Astrocyte (in vitro differentiated cells and primary cell): ENCODE data around the gene CTNS. TPM values are rescaled to one million over a fixed set of nuclear protein-coding genes. Genes with fewer than 3 reads are reported as not detected.

Source experiments
- DNase-seq: peaks from one replicate; pipeline ENCODE4 v3.0.0-alpha.2; 2010; ENCODE audit warnings: low read depth
- FAIRE-seq: peaks from 2 replicates; lab custom pipeline; 2011; peaks lifted over from hg19 to GRCh38; lab: Jason Lieb, UNC
- H2AFZ ChIP-seq: 2 replicates; pipeline ENCODE4 v1.6.0; 2012; ENCODE audit warnings: low read depth, low read length, inconsistent platforms
- H3K27ac ChIP-seq: 2 replicates; pipeline ENCODE4 v1.5.1; 2011; ENCODE audit warnings: low read depth, low read length, inconsistent platforms
- H3K27me3 ChIP-seq: 2 replicates; pipeline ENCODE4 v1.6.0; 2011; ENCODE audit warnings: low read length, inconsistent platforms; ENCODE audit not compliant: insufficient read depth
- H3K36me3 ChIP-seq: 2 replicates; pipeline ENCODE4 v1.5.1; 2011; ENCODE audit warnings: low read length, inconsistent platforms; ENCODE audit not compliant: insufficient read depth
- H3K4me1 ChIP-seq: 2 replicates; pipeline ENCODE4 v1.5.1; 2011; ENCODE audit warnings: low read length, inconsistent platforms; ENCODE audit not compliant: insufficient read depth
- H3K4me2 ChIP-seq: 2 replicates; pipeline ENCODE4 v1.6.0; 2012; ENCODE audit warnings: low read length, inconsistent platforms
- H3K4me3 ChIP-seq: 2 replicates; pipeline ENCODE4 v1.5.1; 2011; ENCODE audit warnings: low read depth, mild to moderate bottlenecking, low read length, inconsistent platforms; ENCODE audit not compliant: insufficient read depth
- H3K79me2 ChIP-seq: 2 replicates; pipeline ENCODE4 v1.6.0; 2012; ENCODE audit warnings: mild to moderate bottlenecking, low read length, inconsistent platforms; ENCODE audit not compliant: insufficient read depth
- H3K9ac ChIP-seq: 2 replicates; pipeline ENCODE4 v1.6.0; 2012; ENCODE audit warnings: mild to moderate bottlenecking, low read length, inconsistent platforms
- H3K9me3 ChIP-seq: 2 replicates; pipeline ENCODE4 v1.5.1; 2012; ENCODE audit warnings: low read depth, mild to moderate bottlenecking, low read length, inconsistent platforms; ENCODE audit not compliant: insufficient read depth
- H4K20me1 ChIP-seq: 2 replicates; pipeline ENCODE4 v1.6.0; 2012; ENCODE audit warnings: low read length, inconsistent platforms; ENCODE audit not compliant: insufficient read depth
- H3K27ac Mint-ChIP-seq: one replicate; pipeline ENCODE4 v1.8.0; 2021; ENCODE audit warnings: mild to moderate bottlenecking, mixed read lengths; ENCODE audit not compliant: unreplicated experiment
- H3K27me3 Mint-ChIP-seq: one replicate; pipeline ENCODE4 v1.8.0; 2021; ENCODE audit warnings: low read depth, mixed read lengths; ENCODE audit not compliant: unreplicated experiment
- H3K36me3 Mint-ChIP-seq: one replicate; pipeline ENCODE4 v1.8.0; 2021; ENCODE audit warnings: low read depth, mixed read lengths; ENCODE audit not compliant: unreplicated experiment
- H3K4me1 Mint-ChIP-seq: one replicate; pipeline ENCODE4 v1.8.0; 2021; ENCODE audit warnings: low read depth, mixed read lengths; ENCODE audit not compliant: unreplicated experiment
- H3K4me3 Mint-ChIP-seq: one replicate; pipeline ENCODE4 v1.8.0; 2021; ENCODE audit warnings: mild to moderate bottlenecking, moderate library complexity, mixed read lengths; ENCODE audit not compliant: unreplicated experiment
- H3K9me3 Mint-ChIP-seq: one replicate; pipeline ENCODE4 v1.8.0; 2021; ENCODE audit warnings: mild to moderate bottlenecking, mixed read lengths; ENCODE audit not compliant: unreplicated experiment
- CTCF ChIP-seq: IDR thresholded peaks from 2 replicates; pipeline ENCODE4 v1.5.1; 2011; ENCODE audit warnings: low read depth, mild to moderate bottlenecking, inconsistent platforms, low read length, moderate library complexity; ENCODE audit not compliant: insufficient read depth
- EZH2 ChIP-seq: IDR thresholded peaks from 2 replicates; pipeline ENCODE4 v1.6.1; 2012; ENCODE audit warnings: mild to moderate bottlenecking, low read length, inconsistent platforms; ENCODE audit not compliant: insufficient read depth
- total RNA-seq: library from RNA; stranded (reverse); gene quantifications from 2 replicates; pipeline ENCODE4 v1.2.1, GENCODE V29; 2021

CTNS gene
- total RNA-seq, 1 donor from 2014 or later = 5.8 TPM

GRCh38 chr17:3590231-3590630 lies 46.3 kb upstream of the CTNS start:
- Mint-ChIP-seq H3K27me3 (no peaks in the 10 kb centered on the region), H3K36me3 (peaks cover 21% of the 10 kb centered on the region), H3K27ac (no peak overlapping the region), H3K4me1 (peaks cover 8% of the 10 kb centered on the region), H3K4me3 (no peak overlapping the region), H3K9me3 (no peaks in the 10 kb centered on the region)
- no peak for FAIRE-seq
- Histone ChIP-seq H3K4me2 (no peak overlapping the region), H3K9ac (no peak overlapping the region), H3K36me3 (no peaks in the 10 kb centered on the region), H3K27me3 (no peaks in the 10 kb centered on the region), H3K4me3 (no peak overlapping the region), H3K27ac (no peak overlapping the region), H4K20me1 (no peaks in the 10 kb centered on the region), H3K4me1 (peaks cover 15% of the 10 kb centered on the region), H3K79me2 (no peaks in the 10 kb centered on the region), H3K9me3 (no peaks in the 10 kb centered on the region), H2AFZ (no peak overlapping the region)
- TF ChIP-seq EZH2 (no peak), CTCF (no peak)
- DNase-seq = no peak

- Histone ChIP-seq H3K27ac (no peak overlapping the region), H3K9ac (no peak overlapping the region), H2AFZ (no peak overlapping the region), H3K4me3 (no peak overlapping the region), H4K20me1 (no peaks in the 10 kb centered on the region), H3K4me2 (no peak overlapping the region), H3K36me3 (no peaks in the 10 kb centered on the region), H3K4me1 (peaks cover 17% of the 10 kb centered on the region), H3K27me3 (no peaks in the 10 kb centered on the region), H3K9me3 (no peaks in the 10 kb centered on the region), H3K79me2 (no peaks in the 10 kb centered on the region)
- no peak for FAIRE-seq
- Mint-ChIP-seq H3K27ac (no peak overlapping the region), H3K4me3 (no peak overlapping the region), H3K9me3 (no peaks in the 10 kb centered on the region), H3K27me3 (no peaks in the 10 kb centered on the region), H3K4me1 (peaks cover 8% of the 10 kb centered on the region), H3K36me3 (peaks cover 18% of the 10 kb centered on the region)
- TF ChIP-seq EZH2 (no peak), CTCF (no peak)
- DNase-seq = no peak
These were observed 45.8 kb upstream of the CTNS start for GRCh38 chr17:3590768-3591167.

GRCh38 chr17:3592216-3592860 lies 44.2 kb upstream of the CTNS start:
- peaks cover 17% of the 10 kb centered on the region for H3K4me1 ChIP-seq

More at GRCh38 chr17:3592216-3592860, 44.2 kb upstream of the CTNS start:
- Histone ChIP-seq H3K79me2 (no peaks in the 10 kb centered on the region), H4K20me1 (no peaks in the 10 kb centered on the region), H3K36me3 (no peaks in the 10 kb centered on the region), H3K27me3 (no peaks in the 10 kb centered on the region), H3K9ac (no peak overlapping the region), H3K27ac (no peak overlapping the region), H2AFZ (no peak overlapping the region), H3K9me3 (no peaks in the 10 kb centered on the region), H3K4me2 (no peak overlapping the region), H3K4me3 (no peak overlapping the region)
- Mint-ChIP-seq H3K4me1 (peaks cover 8% of the 10 kb centered on the region), H3K27ac (no peak overlapping the region), H3K27me3 (no peaks in the 10 kb centered on the region), H3K9me3 (no peaks in the 10 kb centered on the region), H3K4me3 (no peak overlapping the region), H3K36me3 (peaks cover 17% of the 10 kb centered on the region)
- no peak for FAIRE-seq
- no peak for TF ChIP-seq EZH2
- no peak for TF ChIP-seq CTCF
- DNase-seq = no peak
